ENCODE data around the gene HECTD1.
"Not testable (repeated sequence)": the region's sequence is repeated elsewhere in the genome, so short reads cannot be mapped to it uniquely, and the experiment has no call there.

The HECTD1 gene

DNA sequence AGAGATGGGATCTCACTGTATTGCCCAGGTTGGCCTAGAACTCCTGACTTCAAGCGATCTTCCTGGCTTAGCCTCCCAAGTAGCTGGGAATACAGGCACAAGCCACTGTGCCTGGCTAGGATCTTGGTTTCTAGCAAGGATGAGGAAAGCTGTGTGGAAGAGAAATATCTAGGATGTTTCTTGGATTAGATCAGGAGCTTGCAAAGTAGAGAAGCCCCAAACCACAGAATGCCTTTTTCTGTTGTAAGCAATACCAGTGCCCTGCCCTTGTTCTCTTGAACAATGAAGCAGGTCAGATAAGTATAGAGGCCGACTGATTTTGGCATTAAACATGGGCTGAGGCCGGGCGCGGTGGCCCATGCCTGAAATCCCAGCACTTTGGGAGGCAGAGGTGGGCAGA, 137.2 kb downstream of the HECTD1 start:
- TF ChIP-seq CTCF (IDR thresholded peaks at IDR 0.05; ENCODE audit: extremely low read depth, insufficient read depth, missing control alignments): no peak
- no peak for DNase-seq (ENCODE audit: low spot score)
- in situ Hi-C loops (cut with MboI; ENCODE audit: low pct_unique_long_range_greater_than_20kb, low sequenced_read_pairs, unreplicated experiment): loop anchor here (10.0 kb wide), 1 partner anchor 86 kb away; no protein-coding TSS in a partner anchor

DNA sequence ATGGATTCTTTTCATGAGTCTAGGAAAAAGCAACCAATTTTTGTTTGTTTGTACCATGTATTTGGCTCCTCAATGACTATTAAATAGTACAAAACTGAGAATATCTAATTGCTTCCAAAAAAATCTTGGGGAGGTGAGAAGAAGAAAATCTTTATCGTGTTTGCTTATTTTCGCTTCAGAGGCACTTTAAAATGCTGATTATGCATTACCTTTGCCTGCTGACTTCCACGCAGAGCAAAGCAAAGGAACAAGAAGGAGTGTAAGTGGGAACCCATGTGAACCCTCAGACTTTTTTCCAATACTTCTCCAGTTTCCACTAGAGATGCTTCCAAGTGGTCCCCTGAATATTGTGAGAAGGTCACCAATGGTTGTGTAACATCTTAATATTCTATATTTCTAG, 138.2 kb downstream of the HECTD1 start:
- no peak for DNase-seq (ENCODE audit: low spot score)
- in situ Hi-C loops (cut with MboI; ENCODE audit: low pct_unique_long_range_greater_than_20kb, low sequenced_read_pairs, unreplicated experiment): no loop called here
- TF ChIP-seq CTCF (IDR thresholded peaks at IDR 0.05; ENCODE audit: extremely low read depth, insufficient read depth, missing control alignments): no peak

- in situ Hi-C loops (cut with MboI; ENCODE audit: low pct_unique_long_range_greater_than_20kb, low sequenced_read_pairs, unreplicated experiment): no loop called here
- peak; percentile 40 for DNase-seq (ENCODE audit: low spot score)
- TF ChIP-seq CTCF (IDR thresholded peaks at IDR 0.05; ENCODE audit: extremely low read depth, insufficient read depth, missing control alignments): no peak
Measured at GRCh38 chr14:31068235-31068634, 139.4 kb downstream of the HECTD1 start.

- DNase-seq (ENCODE audit: low spot score); in situ Hi-C loops (cut with MboI; ENCODE audit: low pct_unique_long_range_greater_than_20kb, low sequenced_read_pairs, unreplicated experiment): not testable (repeated sequence)
Measured at GRCh38 chr14:31062908-31063307, 144.7 kb downstream of the HECTD1 start.

DNA sequence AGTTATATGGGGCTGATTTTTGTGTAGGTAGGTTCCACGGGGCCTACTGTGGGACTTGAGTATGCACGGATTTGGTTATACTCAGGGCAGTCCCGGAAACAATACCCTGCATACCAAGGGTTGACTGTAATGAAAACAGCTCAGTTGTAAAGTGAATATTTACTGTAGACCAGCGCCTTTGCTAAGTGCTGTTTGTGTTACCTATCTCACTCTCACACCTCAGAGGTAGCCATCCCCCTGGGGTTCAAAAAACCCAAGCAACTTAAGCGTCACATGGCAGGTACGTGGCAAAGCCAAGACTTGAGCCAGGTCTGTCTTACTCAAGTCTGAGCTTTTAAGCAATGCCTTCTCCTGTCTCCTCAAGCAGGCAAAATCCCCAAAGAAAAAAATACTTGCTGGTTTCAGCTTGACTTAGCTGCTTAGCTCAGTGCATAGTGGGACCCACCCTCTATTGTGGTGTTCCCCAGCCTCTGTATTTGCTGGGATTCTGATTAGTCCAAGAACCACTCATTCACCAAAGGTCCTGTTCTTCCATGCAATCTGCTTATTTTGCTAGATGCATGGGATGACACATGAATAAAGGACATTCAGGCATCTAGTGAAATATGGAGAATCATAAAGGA, 147.2 kb downstream of the HECTD1 start:
- DNase-seq (ENCODE audit: low spot score): no peak
- no peak for TF ChIP-seq CTCF (IDR thresholded peaks at IDR 0.05; ENCODE audit: extremely low read depth, insufficient read depth, missing control alignments)
- in situ Hi-C loops (cut with MboI; ENCODE audit: low pct_unique_long_range_greater_than_20kb, low sequenced_read_pairs, unreplicated experiment): no loop called here

GRCh38 chr14:31059152-31059924, 148.3 kb downstream of the HECTD1 start:
- in situ Hi-C loops (cut with MboI; ENCODE audit: low pct_unique_long_range_greater_than_20kb, low sequenced_read_pairs, unreplicated experiment): no loop called here

More at GRCh38 chr14:31059152-31059924, 148.3 kb downstream of the HECTD1 start:
- DNase-seq (ENCODE audit: low spot score): no peak
- no peak for TF ChIP-seq CTCF (IDR thresholded peaks at IDR 0.05; ENCODE audit: extremely low read depth, insufficient read depth, missing control alignments)
